Osteoblast (primary cell): ENCODE measurements around the gene TMEM63C. TPM values are rescaled to one million over a fixed set of nuclear protein-coding genes. Genes with fewer than 3 reads are reported as not detected.

Source experiments
- DNase-seq: peaks from one replicate; pipeline ENCODE4 v3.0.0; 2011; ENCODE audit warnings: low spot score, mixed read lengths; ENCODE audit not compliant: insufficient read length; ENCODE audit errors: missing footprints
- H2AFZ ChIP-seq: 2 replicates; pipeline ENCODE4 v1.6.0; 2011; ENCODE audit warnings: mild to moderate bottlenecking, low read length
- H3K27ac ChIP-seq: 2 replicates; pipeline ENCODE4 v1.5.1; 2011; ENCODE audit warnings: mild to moderate bottlenecking, low read depth, low read length, moderate library complexity
- H3K27me3 ChIP-seq: 2 replicates; pipeline ENCODE4 v1.6.0; 2012; ENCODE audit warnings: mild to moderate bottlenecking, control low read depth, inconsistent platforms, low read length, moderate library complexity; ENCODE audit not compliant: insufficient read depth
- H3K36me3 ChIP-seq: 2 replicates; pipeline ENCODE4 v1.5.1; 2011; ENCODE audit warnings: mild to moderate bottlenecking, low read length, control low read depth, moderate library complexity; ENCODE audit not compliant: insufficient read depth
- H3K4me1 ChIP-seq: 2 replicates; pipeline ENCODE4 v1.5.1; 2011; ENCODE audit warnings: mild to moderate bottlenecking, low read length, control low read depth, moderate library complexity; ENCODE audit not compliant: insufficient read depth
- H3K4me2 ChIP-seq: 2 replicates; pipeline ENCODE4 v1.6.0; 2011; ENCODE audit warnings: mild to moderate bottlenecking, low read length; ENCODE audit not compliant: insufficient read depth
- H3K4me3 ChIP-seq: fragments of 200-600 bp; sonication (generic); 3 replicates; pipeline ENCODE4 v1.5.1; 2012; ENCODE audit warnings: mild to moderate bottlenecking, low read length, inconsistent platforms; ENCODE audit not compliant: insufficient read depth
- H3K79me2 ChIP-seq: 2 replicates; pipeline ENCODE4 v1.6.0; 2012; ENCODE audit warnings: mild to moderate bottlenecking, low read length, control low read depth, inconsistent platforms; ENCODE audit not compliant: insufficient read depth
- H3K9me3 ChIP-seq: 2 replicates; pipeline ENCODE4 v1.5.1; 2011; ENCODE audit warnings: low read depth, low read length, control low read depth
- H4K20me1 ChIP-seq: 2 replicates; pipeline ENCODE4 v1.6.0; 2012; ENCODE audit warnings: mild to moderate bottlenecking, low read length, control low read depth; ENCODE audit not compliant: insufficient read depth
- CTCF ChIP-seq: IDR thresholded peaks from 2 replicates; pipeline ENCODE4 v1.5.1; 2011; ENCODE audit warnings: mild to moderate bottlenecking, low read depth, low read length, moderate library complexity; ENCODE audit errors: extremely low read depth
- total RNA-seq: library from RNA; depleted of rRNA; stranded (reverse); fragments of >200 nt; gene quantifications from 2 replicates; pipeline ENCODE4 v1.2.3, GENCODE V29; 2012

The TMEM63C gene
- total RNA-seq, 1 donor: 0.72 TPM

GRCh38 chr14:77158175-77158881, 23.3 kb upstream of the TMEM63C start:
- Histone ChIP-seq H3K4me1 (peaks cover 3% of the 10 kb centered on the region), H3K79me2 (no peaks in the 10 kb centered on the region), H3K27ac (no peak overlapping the region), H2AFZ (peak overlapping the region; percentile 13), H3K4me3 (no peak overlapping the region), H3K9me3 (no peaks in the 10 kb centered on the region), H4K20me1 (no peaks in the 10 kb centered on the region), H3K36me3 (no peaks in the 10 kb centered on the region), H3K4me2 (peak overlapping the region; percentile 23), H3K27me3 (peaks cover 15% of the 10 kb centered on the region)
- no peak for TF ChIP-seq CTCF
- DNase-seq: peak; percentile 93

GRCh38 chr14:77158882-77159255, 22.7 kb upstream of the TMEM63C start:
- peak overlapping the region; percentile 13 for H2AFZ ChIP-seq

GRCh38 chr14:77161011-77161410, 20.6 kb upstream of the TMEM63C start:
- Histone ChIP-seq H4K20me1 (no peaks in the 10 kb centered on the region), H3K27me3 (no peaks in the 10 kb centered on the region), H3K27ac (no peak overlapping the region), H2AFZ (no peak overlapping the region), H3K9me3 (no peaks in the 10 kb centered on the region), H3K4me1 (peaks cover 3% of the 10 kb centered on the region), H3K4me2 (no peak overlapping the region), H3K4me3 (no peak overlapping the region), H3K36me3 (no peaks in the 10 kb centered on the region), H3K79me2 (no peaks in the 10 kb centered on the region)
- peak; percentile 10 for DNase-seq
- TF ChIP-seq CTCF: no peak

More at GRCh38 chr14:77158882-77159255, 22.7 kb upstream of the TMEM63C start:
- Histone ChIP-seq H3K4me1 (peaks cover 3% of the 10 kb centered on the region), H3K27me3 (peaks cover 10% of the 10 kb centered on the region), H3K4me2 (no peak overlapping the region), H4K20me1 (no peaks in the 10 kb centered on the region), H3K4me3 (no peak overlapping the region), H3K27ac (no peak overlapping the region), H3K79me2 (no peaks in the 10 kb centered on the region), H3K9me3 (no peaks in the 10 kb centered on the region), H3K36me3 (no peaks in the 10 kb centered on the region)
- peak; percentile 3 for DNase-seq
- no peak for TF ChIP-seq CTCF

- H3K79me2 ChIP-seq: no peaks in the 10 kb centered on the region
- no peak overlapping the region for H2AFZ ChIP-seq
- no peak for TF ChIP-seq CTCF
- no peak overlapping the region for H3K4me2 ChIP-seq
- H3K4me3 ChIP-seq: no peak overlapping the region
- no peaks in the 10 kb centered on the region for H3K36me3 ChIP-seq
- peaks cover 2% of the 10 kb centered on the region for H3K9me3 ChIP-seq
- no peak overlapping the region for H3K27ac ChIP-seq
- DNase-seq: no peak
- H3K4me1 ChIP-seq: peaks cover 4% of the 10 kb centered on the region
- no peaks in the 10 kb centered on the region for H4K20me1 ChIP-seq
- H3K27me3 ChIP-seq: no peaks in the 10 kb centered on the region
Observed at GRCh38 chr14:77170045-77170444, 11.6 kb upstream of the TMEM63C start.
